HEK293 (cell line): Measurements from ENCODE around the gene CABP1.

Experiments used
- CTCF ChIA-PET: fragments of 350-600 bp; formaldehyde crosslinking; extraction: SDS; loops from one replicate; lab custom pipeline; 2021; ENCODE audit warnings: antibody characterized with exemption; lab: Yijun Ruan, JAX
- POLR2A ChIA-PET: fragments of 300-600 bp; formaldehyde crosslinking; extraction: SDS; loops from one replicate; lab custom pipeline; 2020; ENCODE audit warnings: antibody characterized with exemption, inconsistent platforms; lab: Yijun Ruan, JAX
- H3K27ac ChIP-seq: fragments of 200-500 bp; sonication (Bioruptor generic); 2 replicates; pipeline ENCODE4 v1.5.1; 2014; ENCODE audit warnings: low read depth, low read length, control low read depth, inconsistent platforms; ENCODE audit errors: extremely low read depth
- H3K36me3 ChIP-seq, 2 experiments: fragments of 200-500 bp in 1 of 2; sonication (Bioruptor generic) in 1 of 2; 1 replicate in 1 of 2; 2 replicates in 1 of 2; pipeline ENCODE4 v1.5.1; 2014 to 2017; ENCODE audit warnings: inconsistent platforms in 2 of 2, low read length in 2 of 2; ENCODE audit not compliant: control insufficient read depth in 2 of 2, insufficient read depth in 1 of 2
- H3K4me1 ChIP-seq: fragments of 200-500 bp; sonication (Bioruptor generic); 2 replicates; pipeline ENCODE4 v1.5.1; 2014; ENCODE audit warnings: mild to moderate bottlenecking, low read length, inconsistent platforms; ENCODE audit not compliant: control insufficient read depth, insufficient read depth
- H3K4me3 ChIP-seq: 2 replicates; pipeline ENCODE4 v1.5.1; 2011; ENCODE audit warnings: low read depth, mild to moderate bottlenecking, control low read depth, low read length, moderate library complexity
- H3K9me3 ChIP-seq: fragments of 200-500 bp; sonication (Bioruptor generic); 2 replicates; pipeline ENCODE4 v1.5.1; 2014; ENCODE audit warnings: low read depth, low read length, inconsistent platforms; ENCODE audit not compliant: control insufficient read depth, insufficient read depth
- KLF16 ChIP-seq: fragments of 450-650 bp; formaldehyde crosslinking; IDR thresholded peaks from 2 replicates; pipeline ENCODE4 v1.5.1; 2017; ENCODE audit warnings: missing biosample characterization, missing genetic modification characterization
- KLF8 ChIP-seq: fragments of 450-650 bp; formaldehyde crosslinking; IDR thresholded peaks from 2 replicates; pipeline ENCODE4 v1.5.1; 2016; ENCODE audit warnings: missing biosample characterization, missing genetic modification characterization
- SP2 ChIP-seq: fragments of 450-650 bp; formaldehyde crosslinking; IDR thresholded peaks from 2 replicates; pipeline ENCODE4 v1.5.1; 2016; ENCODE audit warnings: missing biosample characterization, missing genetic modification characterization
- TRIM28 ChIP-seq: IDR thresholded peaks from 2 replicates; pipeline ENCODE4 v1.6.1; 2011; ENCODE audit warnings: low read length, control low read depth, borderline replicate concordance
- YY2 ChIP-seq: fragments of 450-650 bp; formaldehyde crosslinking; IDR thresholded peaks from 2 replicates; pipeline ENCODE4 v1.5.1; 2016; ENCODE audit warnings: missing biosample characterization, missing genetic modification characterization
- ZBTB17 ChIP-seq: fragments of 450-650 bp; formaldehyde crosslinking; IDR thresholded peaks from 2 replicates; pipeline ENCODE4 v1.5.1; 2016; ENCODE audit warnings: missing biosample characterization, missing genetic modification characterization
- ZBTB20 ChIP-seq: fragments of 450-650 bp; formaldehyde crosslinking; IDR thresholded peaks from 2 replicates; pipeline ENCODE4 v1.5.1; 2016; ENCODE audit warnings: missing biosample characterization, missing genetic modification characterization
- ZFP37 ChIP-seq: fragments of 450-650 bp; formaldehyde crosslinking; IDR thresholded peaks from 2 replicates; pipeline ENCODE4 v1.5.1; 2016; ENCODE audit warnings: missing biosample characterization, missing genetic modification characterization
- ZNF132 ChIP-seq: fragments of 450-650 bp; formaldehyde crosslinking; IDR thresholded peaks from 2 replicates; pipeline ENCODE4 v1.5.1; 2017; ENCODE audit warnings: missing biosample characterization, missing genetic modification characterization, borderline replicate concordance
- ZNF157 ChIP-seq: fragments of 450-650 bp; formaldehyde crosslinking; IDR thresholded peaks from 2 replicates; pipeline ENCODE4 v1.5.1; 2016; ENCODE audit warnings: missing biosample characterization, missing genetic modification characterization
- ZNF16 ChIP-seq: fragments of 450-650 bp; formaldehyde crosslinking; IDR thresholded peaks from 2 replicates; pipeline ENCODE4 v1.5.1; 2016; ENCODE audit warnings: low read depth, missing biosample characterization, missing genetic modification characterization
- ZNF266 ChIP-seq: fragments of 450-650 bp; formaldehyde crosslinking; IDR thresholded peaks from 2 replicates; pipeline ENCODE4 v1.5.1; 2016; ENCODE audit warnings: missing biosample characterization, missing genetic modification characterization, low read depth
- ZNF302 ChIP-seq: fragments of 450-650 bp; formaldehyde crosslinking; IDR thresholded peaks from 2 replicates; pipeline ENCODE4 v1.5.1; 2016; ENCODE audit warnings: missing biosample characterization, missing genetic modification characterization, low read depth
- ZNF341 ChIP-seq: fragments of 450-650 bp; formaldehyde crosslinking; IDR thresholded peaks from 2 replicates; pipeline ENCODE4; 2016; ENCODE audit warnings: low read depth, missing biosample characterization, missing genetic modification characterization
- ZNF561 ChIP-seq: fragments of 450-650 bp; IDR thresholded peaks from 2 replicates; pipeline ENCODE4 v1.5.1; 2018; ENCODE audit warnings: missing biosample characterization, missing genetic modification characterization, borderline replicate concordance
- ZNF600 ChIP-seq: fragments of 450-650 bp; formaldehyde crosslinking; IDR thresholded peaks from 2 replicates; pipeline ENCODE4 v1.5.1; 2016; ENCODE audit warnings: missing biosample characterization, missing genetic modification characterization
- ZNF792 ChIP-seq: fragments of 450-650 bp; formaldehyde crosslinking; IDR thresholded peaks from 2 replicates; pipeline ENCODE4 v1.5.1; 2016; ENCODE audit warnings: missing biosample characterization, missing genetic modification characterization
- ZNF843 ChIP-seq: fragments of 450-650 bp; formaldehyde crosslinking; IDR thresholded peaks from 2 replicates; pipeline ENCODE4 v1.5.1; 2016; ENCODE audit warnings: missing biosample characterization, missing genetic modification characterization
- TF ChIP-seq, protein P1 (sequence below): fragments of 450-650 bp; formaldehyde crosslinking; IDR thresholded peaks from 2 replicates; pipeline ENCODE4 v1.5.1; 2017; ENCODE audit warnings: missing biosample characterization, missing genetic modification characterization
- TF ChIP-seq, protein P2 (sequence below): fragments of 450-650 bp; IDR thresholded peaks from 2 replicates; pipeline ENCODE4 v1.5.1; 2018; ENCODE audit warnings: missing biosample characterization, missing genetic modification characterization
- TF ChIP-seq, protein P3 (sequence below): fragments of 450-650 bp; formaldehyde crosslinking; IDR thresholded peaks from 2 replicates; pipeline ENCODE4 v1.5.1; 2016; ENCODE audit warnings: missing biosample characterization, missing genetic modification characterization
- TF ChIP-seq, protein P4 (sequence below): fragments of 450-650 bp; formaldehyde crosslinking; IDR thresholded peaks from 2 replicates; pipeline ENCODE4 v1.5.1; 2017; ENCODE audit warnings: missing biosample characterization, missing genetic modification characterization
- TF ChIP-seq, protein P5 (sequence below): fragments of 450-650 bp; formaldehyde crosslinking; IDR thresholded peaks from 2 replicates; pipeline ENCODE4 v1.5.1; 2016; ENCODE audit warnings: missing biosample characterization, missing genetic modification characterization
- TF ChIP-seq, protein P6 (sequence below): fragments of 450-650 bp; formaldehyde crosslinking; IDR thresholded peaks from 2 replicates; pipeline ENCODE4 v1.5.1; 2016; ENCODE audit warnings: missing biosample characterization, missing genetic modification characterization

The CABP1 gene

DNA sequence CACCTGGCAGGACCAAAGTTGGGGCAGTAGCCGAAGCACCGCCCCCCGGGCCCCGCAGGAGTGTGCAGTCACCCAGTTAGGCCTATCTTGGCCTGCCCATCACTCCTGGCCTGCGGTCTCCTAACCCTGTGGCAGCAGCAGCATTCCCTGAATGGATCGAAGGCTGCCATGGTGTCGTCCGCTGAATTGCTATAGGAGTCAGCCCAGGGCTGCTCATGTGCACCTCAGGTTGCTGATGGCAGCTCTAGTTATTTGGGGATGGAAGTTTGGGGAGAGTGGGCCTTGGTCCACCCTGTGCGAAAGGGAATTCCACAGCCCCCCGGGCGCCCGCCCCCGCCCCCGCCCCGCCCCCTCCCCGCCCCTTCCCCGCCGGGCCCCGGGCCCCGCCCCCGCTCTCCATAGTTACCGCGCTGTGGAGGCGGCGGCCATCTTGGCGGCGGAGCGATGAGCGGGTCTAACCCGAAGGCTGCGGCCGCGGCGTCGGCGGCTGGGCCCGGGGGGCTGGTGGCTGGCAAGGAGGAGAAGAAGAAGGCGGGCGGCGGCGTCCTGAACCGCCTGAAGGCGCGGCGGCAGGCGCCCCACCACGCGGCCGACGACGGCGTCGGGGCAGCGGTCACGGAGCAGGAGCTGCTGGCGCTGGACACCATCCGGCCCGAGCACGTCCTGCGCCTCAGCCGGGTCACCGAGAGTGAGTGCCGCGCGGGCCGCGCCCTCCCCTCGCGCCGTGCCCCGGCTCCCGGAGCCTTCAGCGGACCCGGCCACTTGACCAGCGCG, 69.8 kb downstream of the CABP1 start, which contains the start of gene UNC119B (continued):
- no peak for TF ChIP-seq KLF16
- peak; percentile 33; the same call in 1 of the 2 replicates for TF ChIP-seq KLF8 (tag by site-specific recombination)
- TF ChIP-seq ZNF157 (tag by site-specific recombination) = no peak
- TF ChIP-seq ZNF561 (tag by site-specific recombination) = peak; percentile 30; the same call in 1 of the 2 replicates
- peak; percentile 46; the same call in 1 of the 2 replicates for TF ChIP-seq YY2
- TF ChIP-seq ZBTB17 (tag by site-specific recombination) = peak; percentile 65; the same call in 1 of the 2 replicates
- no peak for TF ChIP-seq ZNF132 (tag by site-specific recombination)
- TF ChIP-seq ZNF16 (tag by site-specific recombination) = no peak
- no peak for TF ChIP-seq ZNF341 (tag by site-specific recombination)
- peak; percentile 88 for TF ChIP-seq ZBTB20 (tag by site-specific recombination)
- TF ChIP-seq ZNF792 = no peak
- TF ChIP-seq, protein P1, sequence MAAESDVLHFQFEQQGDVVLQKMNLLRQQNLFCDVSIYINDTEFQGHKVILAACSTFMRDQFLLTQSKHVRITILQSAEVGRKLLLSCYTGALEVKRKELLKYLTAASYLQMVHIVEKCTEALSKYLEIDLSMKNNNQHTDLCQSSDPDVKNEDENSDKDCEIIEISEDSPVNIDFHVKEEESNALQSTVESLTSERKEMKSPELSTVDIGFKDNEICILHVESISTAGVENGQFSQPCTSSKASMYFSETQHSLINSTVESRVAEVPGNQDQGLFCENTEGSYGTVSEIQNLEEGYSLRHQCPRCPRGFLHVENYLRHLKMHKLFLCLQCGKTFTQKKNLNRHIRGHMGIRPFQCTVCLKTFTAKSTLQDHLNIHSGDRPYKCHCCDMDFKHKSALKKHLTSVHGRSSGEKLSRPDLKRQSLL (tag by site-specific recombination) = no peak
- TF ChIP-seq, protein P2, sequence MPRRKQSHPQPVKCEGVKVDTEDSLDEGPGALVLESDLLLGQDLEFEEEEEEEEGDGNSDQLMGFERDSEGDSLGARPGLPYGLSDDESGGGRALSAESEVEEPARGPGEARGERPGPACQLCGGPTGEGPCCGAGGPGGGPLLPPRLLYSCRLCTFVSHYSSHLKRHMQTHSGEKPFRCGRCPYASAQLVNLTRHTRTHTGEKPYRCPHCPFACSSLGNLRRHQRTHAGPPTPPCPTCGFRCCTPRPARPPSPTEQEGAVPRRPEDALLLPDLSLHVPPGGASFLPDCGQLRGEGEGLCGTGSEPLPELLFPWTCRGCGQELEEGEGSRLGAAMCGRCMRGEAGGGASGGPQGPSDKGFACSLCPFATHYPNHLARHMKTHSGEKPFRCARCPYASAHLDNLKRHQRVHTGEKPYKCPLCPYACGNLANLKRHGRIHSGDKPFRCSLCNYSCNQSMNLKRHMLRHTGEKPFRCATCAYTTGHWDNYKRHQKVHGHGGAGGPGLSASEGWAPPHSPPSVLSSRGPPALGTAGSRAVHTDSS (tag by site-specific recombination) = no peak
- TF ChIP-seq, protein P3, sequence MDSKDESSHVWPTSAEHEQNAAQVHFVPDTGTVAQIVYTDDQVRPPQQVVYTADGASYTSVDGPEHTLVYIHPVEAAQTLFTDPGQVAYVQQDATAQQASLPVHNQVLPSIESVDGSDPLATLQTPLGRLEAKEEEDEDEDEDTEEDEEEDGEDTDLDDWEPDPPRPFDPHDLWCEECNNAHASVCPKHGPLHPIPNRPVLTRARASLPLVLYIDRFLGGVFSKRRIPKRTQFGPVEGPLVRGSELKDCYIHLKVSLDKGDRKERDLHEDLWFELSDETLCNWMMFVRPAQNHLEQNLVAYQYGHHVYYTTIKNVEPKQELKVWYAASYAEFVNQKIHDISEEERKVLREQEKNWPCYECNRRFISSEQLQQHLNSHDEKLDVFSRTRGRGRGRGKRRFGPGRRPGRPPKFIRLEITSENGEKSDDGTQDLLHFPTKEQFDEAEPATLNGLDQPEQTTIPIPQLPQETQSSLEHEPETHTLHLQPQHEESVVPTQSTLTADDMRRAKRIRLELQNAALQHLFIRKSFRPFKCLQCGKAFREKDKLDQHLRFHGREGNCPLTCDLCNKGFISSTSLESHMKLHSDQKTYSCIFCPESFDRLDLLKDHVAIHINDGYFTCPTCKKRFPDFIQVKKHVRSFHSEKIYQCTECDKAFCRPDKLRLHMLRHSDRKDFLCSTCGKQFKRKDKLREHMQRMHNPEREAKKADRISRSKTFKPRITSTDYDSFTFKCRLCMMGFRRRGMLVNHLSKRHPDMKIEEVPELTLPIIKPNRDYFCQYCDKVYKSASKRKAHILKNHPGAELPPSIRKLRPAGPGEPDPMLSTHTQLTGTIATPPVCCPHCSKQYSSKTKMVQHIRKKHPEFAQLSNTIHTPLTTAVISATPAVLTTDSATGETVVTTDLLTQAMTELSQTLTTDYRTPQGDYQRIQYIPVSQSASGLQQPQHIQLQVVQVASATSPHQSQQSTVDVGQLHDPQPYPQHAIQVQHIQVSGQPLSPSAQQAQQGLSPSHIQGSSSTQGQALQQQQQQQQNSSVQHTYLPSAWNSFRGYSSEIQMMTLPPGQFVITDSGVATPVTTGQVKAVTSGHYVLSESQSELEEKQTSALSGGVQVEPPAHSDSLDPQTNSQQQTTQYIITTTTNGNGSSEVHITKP (tag by site-specific recombination) = peak; percentile 88
- TF ChIP-seq, all 188 proteins: peak for 23

GRCh38 chr12:120710805-120711296, 70.4 kb downstream of the CABP1 start:
- CTCF ChIA-PET = interaction anchor here (0.6 to 6.2 kb wide), 4 partner anchors 22 to 128 kb away, joined by 3 to 42 read pairs (median 10); partner anchors contain the start of gene POP5
- peak overlapping the region; percentile 91; the same call in 1 of the 2 replicates for H3K27ac ChIP-seq
- peaks cover 11 to 38% of the 10 kb centered on the region in 2 experiments; a peak in 2 of 3 replicates for H3K36me3 ChIP-seq
- H3K4me3 ChIP-seq = peak overlapping the region; percentile 77
- POLR2A ChIA-PET = interaction anchor here (1.2 to 2.2 kb wide), 3 partner anchors 14 to 130 kb away, joined by 4 to 9 read pairs (median 4); partner anchors contain the start of genes ACADS, MLEC and POP5
- H3K9me3 ChIP-seq = no peaks in the 10 kb centered on the region
- H3K4me1 ChIP-seq = peaks cover 3% of the 10 kb centered on the region; the same call in 1 of the 2 replicates
- TF ChIP-seq SP2 (tag by site-specific recombination) (peak; percentile 34), ZFP37 (tag by site-specific recombination) (0 out of 2 replicates have a peak, but pooled peaks have one; percentile 42), ZNF341 (tag by site-specific recombination) (no peak), ZBTB20 (tag by site-specific recombination) (0 out of 2 replicates have a peak, but pooled peaks have one; percentile 38), ZNF843 (tag by site-specific recombination) (no peak), ZNF266 (no peak), TRIM28 (no peak), ZNF600 (tag by site-specific recombination) (peak; percentile 31; the same call in 1 of the 2 replicates), ZNF302 (no peak)
- TF ChIP-seq, protein P4, sequence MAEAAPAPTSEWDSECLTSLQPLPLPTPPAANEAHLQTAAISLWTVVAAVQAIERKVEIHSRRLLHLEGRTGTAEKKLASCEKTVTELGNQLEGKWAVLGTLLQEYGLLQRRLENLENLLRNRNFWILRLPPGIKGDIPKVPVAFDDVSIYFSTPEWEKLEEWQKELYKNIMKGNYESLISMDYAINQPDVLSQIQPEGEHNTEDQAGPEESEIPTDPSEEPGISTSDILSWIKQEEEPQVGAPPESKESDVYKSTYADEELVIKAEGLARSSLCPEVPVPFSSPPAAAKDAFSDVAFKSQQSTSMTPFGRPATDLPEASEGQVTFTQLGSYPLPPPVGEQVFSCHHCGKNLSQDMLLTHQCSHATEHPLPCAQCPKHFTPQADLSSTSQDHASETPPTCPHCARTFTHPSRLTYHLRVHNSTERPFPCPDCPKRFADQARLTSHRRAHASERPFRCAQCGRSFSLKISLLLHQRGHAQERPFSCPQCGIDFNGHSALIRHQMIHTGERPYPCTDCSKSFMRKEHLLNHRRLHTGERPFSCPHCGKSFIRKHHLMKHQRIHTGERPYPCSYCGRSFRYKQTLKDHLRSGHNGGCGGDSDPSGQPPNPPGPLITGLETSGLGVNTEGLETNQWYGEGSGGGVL (tag by site-specific recombination) = peak; percentile 14; the same call in 1 of the 2 replicates
- TF ChIP-seq, protein P5, sequence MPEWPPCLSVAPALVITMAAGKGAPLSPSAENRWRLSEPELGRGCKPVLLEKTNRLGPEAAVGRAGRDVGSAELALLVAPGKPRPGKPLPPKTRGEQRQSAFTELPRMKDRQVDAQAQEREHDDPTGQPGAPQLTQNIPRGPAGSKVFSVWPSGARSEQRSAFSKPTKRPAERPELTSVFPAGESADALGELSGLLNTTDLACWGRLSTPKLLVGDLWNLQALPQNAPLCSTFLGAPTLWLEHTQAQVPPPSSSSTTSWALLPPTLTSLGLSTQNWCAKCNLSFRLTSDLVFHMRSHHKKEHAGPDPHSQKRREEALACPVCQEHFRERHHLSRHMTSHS = no peak
- TF ChIP-seq, protein P6, sequence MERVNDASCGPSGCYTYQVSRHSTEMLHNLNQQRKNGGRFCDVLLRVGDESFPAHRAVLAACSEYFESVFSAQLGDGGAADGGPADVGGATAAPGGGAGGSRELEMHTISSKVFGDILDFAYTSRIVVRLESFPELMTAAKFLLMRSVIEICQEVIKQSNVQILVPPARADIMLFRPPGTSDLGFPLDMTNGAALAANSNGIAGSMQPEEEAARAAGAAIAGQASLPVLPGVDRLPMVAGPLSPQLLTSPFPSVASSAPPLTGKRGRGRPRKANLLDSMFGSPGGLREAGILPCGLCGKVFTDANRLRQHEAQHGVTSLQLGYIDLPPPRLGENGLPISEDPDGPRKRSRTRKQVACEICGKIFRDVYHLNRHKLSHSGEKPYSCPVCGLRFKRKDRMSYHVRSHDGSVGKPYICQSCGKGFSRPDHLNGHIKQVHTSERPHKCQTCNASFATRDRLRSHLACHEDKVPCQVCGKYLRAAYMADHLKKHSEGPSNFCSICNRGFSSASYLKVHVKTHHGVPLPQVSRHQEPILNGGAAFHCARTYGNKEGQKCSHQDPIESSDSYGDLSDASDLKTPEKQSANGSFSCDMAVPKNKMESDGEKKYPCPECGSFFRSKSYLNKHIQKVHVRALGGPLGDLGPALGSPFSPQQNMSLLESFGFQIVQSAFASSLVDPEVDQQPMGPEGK (tag by site-specific recombination) = peak; percentile 64
